ENCODE measurements around the gene CYB561.

GRCh38 chr17:63458478-63458877, 12.4 kb upstream of the CYB561 start:
- TF ChIP-seq POLR2A (IDR thresholded peaks at IDR 0.05) (no peak), CTCF (IDR thresholded peaks at IDR 0.05 in 4 of 5, conservative IDR thresholded peaks at IDR 0.05 in 1 of 5) (no peak)
